ENCODE measurements around the gene SYT17. TPM values are rescaled to one million over a fixed set of nuclear protein-coding genes. Genes with fewer than 3 reads are reported as not detected.

Gene SYT17
- total RNA-seq, 1 experiment from 2014 or later, result 10.3 TPM

- no peak for TF ChIP-seq YY1 (IDR thresholded peaks at IDR 0.05; ENCODE audit: extremely low read depth, insufficient replicate concordance, low read depth, low read length)
- TF ChIP-seq ELF1 (IDR thresholded peaks at IDR 0.05; ENCODE audit: borderline replicate concordance, low read depth), result no peak
- TF ChIP-seq, protein P1, sequence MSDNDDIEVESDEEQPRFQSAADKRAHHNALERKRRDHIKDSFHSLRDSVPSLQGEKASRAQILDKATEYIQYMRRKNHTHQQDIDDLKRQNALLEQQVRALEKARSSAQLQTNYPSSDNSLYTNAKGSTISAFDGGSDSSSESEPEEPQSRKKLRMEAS (IDR thresholded peaks at IDR 0.05), result no peak
- TF ChIP-seq, protein P2, sequence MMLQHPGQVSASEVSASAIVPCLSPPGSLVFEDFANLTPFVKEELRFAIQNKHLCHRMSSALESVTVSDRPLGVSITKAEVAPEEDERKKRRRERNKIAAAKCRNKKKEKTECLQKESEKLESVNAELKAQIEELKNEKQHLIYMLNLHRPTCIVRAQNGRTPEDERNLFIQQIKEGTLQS (IDR thresholded peaks at IDR 0.05), result no peak
- no peak for TF ChIP-seq CEBPB (IDR thresholded peaks at IDR 0.05; ENCODE audit: low read depth)
- no peak for TF ChIP-seq ZFX (IDR thresholded peaks at IDR 0.05)
- TF ChIP-seq TCF7L2 (IDR thresholded peaks at IDR 0.05; ENCODE audit: borderline replicate concordance, extremely low read depth, insufficient read depth, insufficient read length), result no peak
- no peak for TF ChIP-seq RAD21 (IDR thresholded peaks at IDR 0.05; ENCODE audit: low read depth)
- 0 out of 2 replicates have a peak, but pooled peaks have one; percentile 11 for TF ChIP-seq SP1 (IDR thresholded peaks at IDR 0.05; ENCODE audit: low read depth)
- TF ChIP-seq SIN3A (IDR thresholded peaks at IDR 0.05; ENCODE audit: low read depth), result no peak
- TF ChIP-seq EZH2 (IDR thresholded peaks at IDR 0.05), result no peak
- TF ChIP-seq EZH2phosphoT487 (IDR thresholded peaks at IDR 0.05; ENCODE audit: borderline replicate concordance), result no peak
- peak; percentile 20; the same call in 1 of the 2 replicates for TF ChIP-seq JUND (IDR thresholded peaks at IDR 0.05)
- TF ChIP-seq ZBTB33 (IDR thresholded peaks at IDR 0.05; ENCODE audit: extremely low read depth, insufficient replicate concordance, low read length), result no peak
- TF ChIP-seq CBX3 (IDR thresholded peaks at IDR 0.05; ENCODE audit: low read depth), result no peak
- no peak for TF ChIP-seq POLR2AphosphoS5 (IDR thresholded peaks at IDR 0.05; ENCODE audit: low read depth, low read length)
Measured at GRCh38 chr16:19210280-19210924, 42.4 kb downstream of the SYT17 start (continued).
